ENCODE results near the gene TRAF2.
"Not testable (repeated sequence)": the region's sequence is repeated elsewhere in the genome, so short reads cannot be mapped to it uniquely, and the experiment has no call there.

The TRAF2 gene, protein sequence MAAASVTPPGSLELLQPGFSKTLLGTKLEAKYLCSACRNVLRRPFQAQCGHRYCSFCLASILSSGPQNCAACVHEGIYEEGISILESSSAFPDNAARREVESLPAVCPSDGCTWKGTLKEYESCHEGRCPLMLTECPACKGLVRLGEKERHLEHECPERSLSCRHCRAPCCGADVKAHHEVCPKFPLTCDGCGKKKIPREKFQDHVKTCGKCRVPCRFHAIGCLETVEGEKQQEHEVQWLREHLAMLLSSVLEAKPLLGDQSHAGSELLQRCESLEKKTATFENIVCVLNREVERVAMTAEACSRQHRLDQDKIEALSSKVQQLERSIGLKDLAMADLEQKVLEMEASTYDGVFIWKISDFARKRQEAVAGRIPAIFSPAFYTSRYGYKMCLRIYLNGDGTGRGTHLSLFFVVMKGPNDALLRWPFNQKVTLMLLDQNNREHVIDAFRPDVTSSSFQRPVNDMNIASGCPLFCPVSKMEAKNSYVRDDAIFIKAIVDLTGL

GRCh38 chr9:136885950-136886578 is at the start of gene TRAF2:
TRAF2 (plus strand) TSS chr9:136886516; CDS start chr9:136898741, 12,225 bp downstream.
- DNase-seq (ENCODE audit: low read depth in 2 of 2) = peak; percentile 90 to 95

GRCh38 chr9:136837146-136837855 is 49.0 kb upstream of the TRAF2 start:
- no peak for DNase-seq (ENCODE audit: low read depth in 2 of 2)

DNA sequence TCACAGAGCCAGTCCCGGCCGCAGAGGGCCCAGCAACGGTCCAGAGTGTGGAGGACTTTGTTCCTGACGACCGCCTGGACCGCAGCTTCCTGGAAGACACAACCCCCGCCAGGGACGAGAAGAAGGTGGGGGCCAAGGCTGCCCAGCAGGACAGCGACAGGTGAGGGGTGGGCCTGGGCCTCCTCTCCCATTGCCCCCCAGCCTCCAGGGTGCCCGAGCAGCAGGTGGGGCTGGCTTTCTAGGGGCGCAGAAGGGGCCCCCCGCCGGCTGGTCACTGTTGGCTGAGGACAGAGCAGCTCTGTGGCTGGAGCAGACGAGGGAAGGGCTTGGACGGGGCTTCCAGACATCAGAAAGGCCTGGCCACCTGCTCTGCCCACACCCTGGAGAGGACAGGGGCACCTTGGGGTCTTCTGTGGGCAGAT is 48.4 kb upstream of the TRAF2 start:
- DNase-seq (ENCODE audit: low read depth in 2 of 2) = not testable (repeated sequence)

DNA sequence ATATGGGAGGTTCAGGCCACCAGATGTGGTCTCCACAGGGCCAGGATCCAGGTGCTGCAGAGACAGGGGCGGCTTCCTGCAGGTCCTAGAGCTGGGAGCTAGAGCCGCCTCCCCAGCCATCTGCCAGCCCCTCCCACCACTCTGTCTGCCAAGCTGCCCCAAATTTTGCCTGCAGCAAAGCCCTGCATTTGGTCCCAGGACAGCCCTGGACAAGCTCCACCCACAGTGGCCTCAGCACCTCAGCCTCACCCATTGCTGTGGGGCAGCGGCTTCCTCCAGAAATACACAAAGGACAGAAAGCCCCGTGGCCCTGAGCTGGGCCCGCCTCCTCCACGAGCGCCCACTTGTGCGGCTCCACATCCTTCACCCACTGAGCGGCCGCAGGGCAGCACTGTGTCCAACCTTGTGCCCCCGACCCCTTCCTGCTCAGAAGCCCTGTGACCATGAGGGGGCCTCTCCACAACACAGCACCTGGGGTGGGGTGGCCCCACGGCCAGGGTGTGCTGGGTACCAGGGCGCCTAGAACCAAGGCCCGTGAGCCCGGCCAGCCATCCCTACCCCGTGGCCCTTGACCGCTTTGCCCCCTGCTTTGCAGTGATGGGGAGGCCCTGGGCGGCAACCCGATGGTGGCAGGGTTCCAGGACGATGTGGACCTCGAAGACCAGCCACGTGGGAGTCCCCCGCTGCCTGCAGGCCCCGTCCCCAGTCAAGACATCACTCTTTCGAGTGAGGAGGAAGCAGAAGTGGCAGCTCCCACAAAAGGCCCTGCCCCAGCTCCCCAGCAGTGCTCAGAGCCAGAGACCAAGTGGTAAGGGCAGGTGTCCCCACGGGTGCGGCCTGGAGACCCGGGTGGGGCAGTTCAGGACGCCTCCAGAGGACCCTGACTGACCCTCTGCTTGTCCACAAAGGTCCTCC is 47.7 kb upstream of the TRAF2 start:
- DNase-seq (ENCODE audit: low read depth in 2 of 2) = no peak

DNA sequence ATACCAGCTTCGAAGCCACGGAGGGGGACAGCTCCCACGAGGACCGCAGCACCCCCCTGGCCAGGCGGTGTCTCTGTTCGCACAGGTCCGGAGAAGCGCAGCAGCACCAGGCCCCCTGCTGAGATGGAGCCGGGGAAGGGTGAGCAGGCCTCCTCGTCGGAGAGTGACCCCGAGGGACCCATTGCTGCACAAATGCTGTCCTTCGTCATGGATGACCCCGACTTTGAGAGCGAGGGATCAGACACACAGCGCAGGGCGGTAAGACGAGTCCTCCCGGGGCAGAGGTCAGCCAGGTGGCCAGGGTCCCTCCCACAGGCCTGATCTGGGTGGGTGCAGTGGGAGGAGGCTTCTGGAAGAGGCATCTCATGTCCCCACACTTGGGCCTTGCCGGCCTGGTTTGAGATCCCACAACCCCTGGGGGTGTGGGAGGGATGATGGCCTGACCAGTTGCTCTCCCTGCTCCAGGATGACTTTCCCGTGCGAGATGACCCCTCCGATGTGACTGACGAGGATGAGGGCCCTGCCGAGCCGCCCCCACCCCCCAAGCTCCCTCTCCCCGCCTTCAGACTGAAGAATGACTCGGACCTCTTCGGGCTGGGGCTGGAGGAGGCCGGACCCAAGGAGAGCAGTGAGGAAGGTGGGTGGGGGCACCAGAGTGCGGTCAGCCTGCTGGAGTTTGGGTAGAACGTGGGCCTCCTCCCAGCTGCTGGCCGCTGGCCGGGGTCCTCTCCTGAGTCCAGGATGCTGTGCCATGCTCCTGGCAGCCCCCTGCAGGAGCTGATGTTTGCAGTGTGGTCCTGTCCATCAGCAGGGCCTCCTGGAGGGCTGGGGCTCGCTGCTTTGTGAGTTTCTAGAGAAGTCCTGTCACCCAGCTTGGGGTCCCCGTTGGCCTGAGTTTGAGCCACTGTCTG is 46.8 kb upstream of the TRAF2 start:
- no peak for DNase-seq (ENCODE audit: low read depth in 2 of 2)

DNA sequence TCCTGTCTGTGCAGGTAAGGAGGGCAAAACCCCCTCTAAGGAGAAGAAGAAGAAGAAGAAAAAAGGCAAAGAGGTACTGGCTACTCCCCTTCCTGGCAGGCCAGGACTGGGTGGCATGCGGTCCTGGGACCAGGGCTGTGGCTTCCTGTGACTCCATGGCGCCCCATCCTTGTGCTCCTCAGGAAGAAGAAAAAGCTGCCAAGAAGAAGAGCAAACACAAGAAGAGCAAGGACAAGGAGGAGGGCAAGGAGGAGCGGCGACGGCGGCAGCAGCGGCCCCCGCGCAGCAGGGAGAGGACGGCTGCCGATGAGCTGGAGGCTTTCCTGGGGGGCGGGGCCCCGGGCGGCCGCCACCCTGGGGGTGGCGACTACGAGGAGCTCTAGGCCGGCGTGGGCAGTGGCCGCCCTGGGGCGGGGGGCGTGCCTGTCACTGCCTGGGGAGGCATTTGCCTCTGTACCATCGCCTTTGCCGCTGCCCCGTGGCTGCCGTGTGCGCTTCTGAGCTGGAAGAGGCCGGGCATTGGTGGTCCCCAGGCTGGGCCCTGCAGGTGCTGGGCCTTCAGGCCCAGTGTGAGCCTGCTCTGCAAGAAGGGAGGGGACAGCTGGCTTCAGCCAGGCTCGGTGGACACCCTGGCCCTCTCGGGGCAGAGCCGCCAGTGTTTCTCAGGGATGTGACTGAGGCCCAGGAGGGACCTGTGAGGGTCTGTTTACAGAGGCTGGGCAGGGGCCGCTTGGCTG is 46.0 kb upstream of the TRAF2 start:
- DNase-seq (ENCODE audit: low read depth in 2 of 2) = no peak

DNA sequence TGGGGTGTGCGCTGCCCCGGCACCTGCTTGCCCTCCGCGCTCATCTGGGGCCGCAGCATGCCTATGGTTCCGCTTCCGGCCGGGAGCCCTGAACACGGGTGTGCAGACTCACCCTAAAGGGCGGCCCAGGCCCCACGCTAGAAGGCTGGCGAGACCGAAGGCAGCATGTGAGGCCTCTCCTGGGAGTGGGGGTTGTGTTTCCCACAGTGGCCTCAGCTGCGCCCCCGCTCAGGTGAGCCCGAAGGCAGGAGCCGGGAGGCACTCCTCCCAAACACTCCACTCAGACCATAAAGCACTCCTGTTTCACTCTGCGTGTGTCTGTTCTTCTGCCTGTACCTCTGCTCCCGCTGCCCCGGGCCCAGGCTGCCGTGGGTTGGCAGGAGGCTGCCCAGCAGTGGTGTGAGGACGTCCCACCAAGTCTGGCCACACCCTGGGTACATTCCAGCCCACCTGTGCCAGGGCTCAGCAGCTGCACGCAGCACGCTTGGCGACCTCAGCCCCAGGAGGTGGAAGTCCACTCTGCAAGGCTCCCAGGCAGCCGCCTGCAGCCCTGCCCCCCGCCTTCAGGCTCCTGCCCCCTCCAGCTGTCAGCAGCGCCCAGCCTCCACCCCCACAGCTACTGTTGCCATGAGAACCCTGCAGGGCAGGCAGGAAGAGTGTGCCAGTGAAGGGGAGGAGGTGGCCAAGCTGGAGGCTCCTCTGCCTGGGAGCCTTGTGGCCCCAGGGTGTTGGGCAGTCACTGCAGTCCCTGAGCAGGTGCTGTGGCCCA is 45.3 kb upstream of the TRAF2 start:
- no peak for DNase-seq (ENCODE audit: low read depth in 2 of 2)

GRCh38 chr9:136841646-136842379 is 44.5 kb upstream of the TRAF2 start:
- not testable (repeated sequence) for DNase-seq (ENCODE audit: low read depth in 2 of 2)

DNA sequence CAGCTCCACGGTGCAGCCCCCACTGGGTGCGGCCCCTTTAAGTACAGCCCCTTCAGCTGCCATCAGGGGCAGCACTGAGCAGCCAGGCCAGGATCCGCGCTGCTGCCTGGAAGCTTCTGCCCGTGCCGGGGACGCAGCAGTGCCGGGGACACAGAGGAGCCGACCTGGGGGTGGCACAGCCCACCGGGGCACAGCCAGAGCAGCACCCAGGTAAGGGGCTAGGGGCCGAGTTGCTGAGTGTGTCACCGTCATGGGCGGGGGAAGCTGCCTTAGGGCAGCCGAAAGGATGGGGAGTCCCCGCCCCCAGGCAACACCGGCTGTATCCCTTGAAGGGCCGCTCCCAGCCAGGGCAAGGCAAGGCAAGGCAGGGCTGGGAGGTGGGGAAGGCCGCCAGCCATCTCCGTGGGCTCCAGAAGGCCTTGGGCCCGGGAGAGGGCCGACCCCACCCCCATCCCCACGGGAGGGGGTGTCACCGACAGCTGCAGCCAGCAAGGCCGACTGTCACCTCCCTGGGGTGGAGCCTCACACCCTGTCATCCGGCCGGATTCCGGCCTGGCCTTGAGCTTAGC is 43.9 kb upstream of the TRAF2 start, which contains the start of gene AJM1:
Gene AJM1, plus strand, starts transcription at position 99 of the 569 bp plus-strand sequence. CDS start 1,937 bp downstream, outside the sequence.
- DNase-seq (ENCODE audit: low read depth in 2 of 2) = peak; percentile 51 to 59

DNA sequence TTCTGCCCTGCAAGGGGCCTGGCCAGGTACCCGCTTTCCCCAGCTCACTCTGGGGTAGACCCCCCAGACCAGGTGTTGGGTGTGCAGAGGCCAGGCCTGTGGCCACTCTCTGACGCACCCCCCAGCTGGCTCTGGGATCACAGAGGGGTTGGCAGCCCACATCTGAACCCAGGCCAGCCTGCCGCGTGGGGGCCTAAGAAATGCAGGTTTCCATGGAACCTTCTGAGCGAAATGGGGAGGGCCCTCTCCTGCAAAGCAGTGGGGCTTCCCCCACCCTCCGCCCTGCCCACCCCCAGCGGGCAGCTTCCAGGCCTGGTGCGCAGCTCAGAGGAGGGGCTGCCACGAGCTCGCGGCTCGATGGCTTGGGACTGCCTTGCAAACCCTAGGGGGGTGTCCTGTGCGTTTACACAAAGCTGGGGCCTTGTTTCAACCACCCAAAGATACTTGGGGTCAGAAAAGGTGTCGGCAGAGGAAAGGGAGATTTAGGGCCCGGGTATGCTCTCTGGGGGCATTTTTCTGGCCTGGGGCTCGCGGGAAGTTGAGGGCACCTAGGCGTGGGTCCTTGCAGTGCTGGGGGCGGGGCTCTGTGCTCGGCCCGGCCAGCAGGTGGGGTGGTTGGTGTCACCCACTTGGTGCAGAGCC is 43.0 kb upstream of the TRAF2 start:
- DNase-seq (ENCODE audit: low read depth in 2 of 2) = not testable (repeated sequence)

- DNase-seq (ENCODE audit: low read depth in 2 of 2) = peak; percentile 21 to 36
These were observed 42.2 kb upstream of the TRAF2 start for GRCh38 chr9:136843801-136844740.

DNA sequence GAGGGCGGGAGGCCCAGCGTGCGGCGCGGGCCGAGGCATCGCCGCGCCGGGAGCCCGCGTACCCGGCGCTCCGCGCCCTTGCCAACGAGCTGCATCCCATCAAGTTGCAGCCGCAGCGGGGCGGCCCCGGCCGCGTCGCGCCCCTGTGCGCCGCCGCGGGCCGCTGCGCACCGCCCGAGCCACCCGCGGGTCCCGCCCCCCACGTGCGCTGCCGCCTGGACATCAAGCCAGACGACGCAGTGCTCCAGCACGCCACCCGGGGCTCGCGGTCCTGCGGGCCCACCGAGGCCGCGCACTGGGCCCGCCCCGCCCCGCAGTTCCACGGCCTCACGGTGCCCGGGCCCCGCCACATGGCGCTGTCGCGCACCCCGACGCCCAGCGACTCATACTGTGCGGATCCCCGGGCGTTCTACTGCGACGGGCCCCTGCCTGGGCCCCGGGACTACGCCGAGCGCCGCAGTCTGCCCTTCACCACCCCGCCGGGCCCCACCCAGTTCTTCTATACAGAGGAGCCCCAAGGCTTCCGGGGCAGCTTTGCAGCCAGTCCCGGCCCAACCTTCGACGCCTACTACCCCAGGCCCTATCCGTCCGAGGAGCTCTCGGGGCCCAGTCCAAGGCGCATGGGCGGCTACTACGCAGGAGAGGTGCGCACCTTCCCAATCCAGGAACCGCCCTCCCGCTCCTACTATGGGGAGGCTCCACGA is 41.4 kb upstream of the TRAF2 start:
- no peak for DNase-seq (ENCODE audit: low read depth in 2 of 2)

DNA sequence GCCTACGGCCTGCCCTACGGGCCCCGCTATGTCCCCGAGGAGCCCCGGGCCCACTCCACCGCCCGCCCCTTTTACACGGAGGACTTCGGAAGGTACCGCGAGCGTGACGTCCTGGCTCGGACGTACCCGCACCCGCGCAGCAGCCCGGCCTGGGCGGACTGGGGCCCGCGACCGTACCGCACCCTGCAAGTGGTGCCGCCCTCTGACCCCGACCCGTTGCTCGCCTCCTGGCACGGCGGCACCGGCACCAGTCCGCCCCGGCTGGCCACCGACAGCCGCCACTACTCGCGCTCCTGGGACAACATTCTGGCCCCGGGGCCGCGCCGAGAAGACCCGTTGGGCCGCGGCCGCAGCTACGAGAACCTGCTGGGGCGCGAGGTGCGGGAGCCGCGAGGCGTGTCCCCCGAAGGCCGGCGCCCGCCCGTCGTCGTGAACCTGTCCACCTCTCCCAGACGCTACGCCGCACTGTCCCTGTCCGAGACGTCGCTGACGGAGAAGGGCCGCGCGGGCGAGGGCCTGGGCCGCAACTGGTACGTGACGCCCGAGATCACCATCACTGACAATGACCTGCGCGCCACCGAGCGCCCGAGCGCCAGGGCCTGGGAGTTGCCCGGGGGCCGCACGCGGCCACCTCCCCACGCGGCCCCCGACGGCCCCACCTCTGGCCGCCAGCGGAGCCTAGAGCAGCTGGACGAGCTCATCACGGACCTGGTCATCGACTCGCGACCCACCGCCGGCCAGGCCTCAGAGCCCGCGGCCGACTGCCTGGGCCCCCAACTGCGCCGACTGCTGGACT is 40.7 kb upstream of the TRAF2 start:
- DNase-seq (ENCODE audit: low read depth in 2 of 2) = no peak

DNA sequence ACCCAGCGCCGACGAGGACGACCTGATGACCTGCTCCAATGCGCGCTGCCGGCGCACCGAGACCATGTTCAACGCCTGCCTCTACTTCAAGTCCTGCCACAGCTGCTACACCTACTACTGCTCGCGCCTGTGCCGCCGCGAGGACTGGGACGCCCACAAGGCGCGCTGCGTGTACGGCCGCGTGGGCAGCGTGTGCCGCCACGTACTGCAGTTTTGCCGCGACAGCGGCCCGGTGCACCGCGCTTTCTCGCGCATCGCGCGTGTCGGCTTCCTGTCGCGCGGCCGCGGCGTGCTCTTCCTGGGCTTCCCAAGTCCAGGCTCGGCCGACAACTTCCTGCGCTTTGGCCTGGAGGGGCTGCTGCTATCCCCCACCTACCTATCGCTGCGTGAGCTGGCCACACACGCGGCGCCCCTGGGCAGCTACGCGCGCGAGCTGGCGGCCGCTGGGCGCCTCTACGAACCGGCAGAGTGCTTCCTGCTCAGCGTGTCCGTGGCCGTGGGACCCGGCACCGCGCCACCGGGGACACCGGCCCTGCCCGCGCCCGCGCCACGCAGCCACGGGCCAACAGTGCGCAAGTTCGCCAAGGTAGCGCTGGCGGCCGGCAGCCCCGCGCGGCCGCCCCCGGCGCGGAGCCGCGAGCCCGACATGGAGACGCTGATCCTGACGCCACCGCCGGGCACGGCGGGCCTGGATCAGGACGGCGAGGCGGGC is 39.8 kb upstream of the TRAF2 start:
- DNase-seq (ENCODE audit: low read depth in 2 of 2) = no peak

All from activated CD8-positive, alpha-beta memory T cell treated with anti-CD3 and anti-CD28 coated beads for 4 hours (primary cell).